OCI-M2 (cell line): ENCODE data around the gene IP6K3.

Source experiments
- DNase-seq: peaks from one replicate; lab custom pipeline; 2025; ENCODE audit not compliant: unreplicated experiment; lab: John Stamatoyannopoulos, UW

The IP6K3 gene

DNA sequence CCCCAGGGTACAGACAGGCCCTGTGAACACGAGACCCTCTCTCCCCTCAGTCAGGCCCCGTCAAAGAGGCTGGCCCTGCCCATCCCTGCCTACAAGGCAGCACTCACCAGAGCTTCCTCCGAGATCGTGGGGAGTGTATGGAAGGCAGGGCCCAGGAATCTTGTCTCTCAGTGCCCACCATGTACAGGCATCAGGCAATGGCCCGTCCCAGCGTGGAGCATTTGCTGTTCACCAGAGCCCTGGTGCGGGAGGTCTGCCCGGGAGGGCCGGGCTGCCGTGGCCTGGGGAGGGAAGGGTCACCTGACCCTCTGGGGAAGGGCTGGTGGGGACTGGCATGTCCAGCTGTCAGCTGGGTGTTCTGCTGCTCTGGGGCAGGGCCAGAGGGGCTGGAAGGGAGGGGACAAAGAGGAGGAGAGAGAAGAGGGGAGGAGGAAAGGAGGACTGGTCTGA, at the start of gene IP6K3:
Gene IP6K3, minus strand, starts transcription at position 255 of the 450 bp plus-strand sequence. CDS start 11,429 bp downstream, outside the sequence.
- DNase-seq = no peak

DNA sequence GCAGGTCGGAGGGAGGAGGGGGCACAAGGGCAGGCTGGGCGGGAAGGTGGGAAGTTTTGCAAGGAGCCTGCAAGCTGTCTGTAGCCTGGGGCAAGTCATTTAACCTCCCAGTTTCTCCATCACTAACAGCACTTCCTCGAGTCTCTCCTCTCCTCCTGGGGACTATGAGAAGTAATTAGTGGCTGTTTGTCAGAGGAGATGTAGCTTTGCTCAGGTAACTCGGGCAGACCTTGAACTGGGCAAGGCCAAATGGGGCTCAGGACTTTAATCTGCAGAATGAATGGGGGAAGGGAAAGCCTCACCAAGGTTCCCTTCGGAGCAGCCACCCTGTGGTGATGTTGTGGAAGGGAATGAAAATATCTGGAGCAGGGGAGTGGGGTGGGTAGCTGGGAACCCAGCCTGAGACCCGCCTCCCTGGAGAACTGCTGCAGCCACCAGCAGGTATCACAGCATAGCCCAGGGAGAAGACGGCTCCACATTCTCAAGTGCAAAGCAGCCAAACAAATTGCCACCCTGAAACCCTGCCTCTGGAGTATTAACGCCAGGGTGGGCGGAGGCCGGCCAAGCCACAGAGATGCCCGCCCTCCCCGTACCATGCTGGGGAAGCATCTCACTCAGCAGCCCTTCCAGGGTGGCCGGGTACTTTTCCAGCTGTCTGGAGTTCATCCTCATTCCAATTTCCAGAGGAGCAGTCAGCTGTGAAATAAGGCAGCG, 48.4 kb upstream of the IP6K3 start:
- DNase-seq = no peak

GRCh38 chr6:33792981-33793380, 46.3 kb upstream of the IP6K3 start:
- no peak for DNase-seq

- DNase-seq = no peak
Observed at GRCh38 chr6:33791620-33792019, 44.9 kb upstream of the IP6K3 start.

GRCh38 chr6:33790910-33791309, 44.2 kb upstream of the IP6K3 start:
- no peak for DNase-seq

- no peak for DNase-seq
Observed at GRCh38 chr6:33790379-33790778, 43.7 kb upstream of the IP6K3 start.

DNA sequence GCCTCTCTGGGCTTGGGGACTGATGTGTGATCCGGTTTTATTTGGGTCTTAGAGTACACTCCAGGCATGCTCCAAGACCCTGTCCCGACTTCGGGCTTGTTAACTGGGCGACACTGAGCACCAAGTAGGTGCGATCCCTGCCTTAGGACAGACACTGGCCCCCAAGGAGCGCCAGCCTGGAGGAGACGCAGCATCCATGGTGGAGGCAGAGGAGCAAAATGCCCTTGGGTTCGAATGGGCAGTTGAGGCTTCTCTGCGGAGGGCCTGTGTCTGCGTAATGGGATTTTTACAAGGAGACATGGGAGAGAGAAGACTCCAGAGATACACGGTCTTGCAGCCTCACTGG, 42.8 kb upstream of the IP6K3 start:
- DNase-seq = no peak

DNA sequence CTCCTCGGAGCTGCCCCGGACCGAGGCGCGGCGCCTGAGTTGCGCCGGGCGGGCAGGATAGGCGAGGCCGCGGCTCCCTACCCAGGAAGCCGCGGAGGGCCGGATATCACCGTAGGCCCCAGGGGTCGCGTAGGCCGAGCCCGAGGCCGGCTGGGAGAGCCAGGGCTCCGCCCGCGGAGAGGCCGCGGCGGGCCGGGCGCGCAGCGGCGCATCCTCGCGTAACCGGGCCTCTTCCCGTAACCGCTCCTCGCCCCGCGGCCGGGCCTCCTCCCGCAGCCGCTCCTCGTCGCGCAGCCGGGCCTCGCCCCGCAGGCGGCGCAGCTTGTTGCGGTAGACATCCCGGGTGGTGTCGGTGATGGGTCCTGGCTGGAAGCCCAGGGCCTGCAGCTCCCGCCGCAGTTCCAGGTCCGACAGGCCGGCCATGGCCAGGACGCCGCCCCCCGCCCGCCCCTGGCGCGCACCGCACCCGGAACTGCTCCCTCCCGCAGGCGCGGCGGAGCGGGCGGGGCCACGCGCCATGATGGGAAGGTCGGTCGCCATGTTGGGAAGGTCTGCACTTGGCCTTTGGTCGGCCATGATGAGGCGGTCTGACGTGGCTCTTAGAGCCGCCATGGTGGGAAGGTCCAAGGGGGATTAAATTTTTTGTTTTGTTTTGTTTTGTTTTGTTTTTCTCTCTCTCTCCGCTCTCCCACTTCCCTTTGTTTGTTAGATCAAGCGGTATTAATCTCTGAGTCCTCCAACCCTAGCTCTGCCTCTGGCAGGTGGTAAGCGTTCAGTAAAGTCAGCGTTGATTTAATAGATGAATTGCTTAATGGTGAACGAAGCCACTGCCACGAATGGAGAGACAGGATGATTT, 42.2 kb upstream of the IP6K3 start, which contains the start of gene LEMD2:
Gene LEMD2, minus strand, starts transcription at position 437 of the 856 bp plus-strand sequence. Its CDS starts 14 bp downstream, at position 423.
- peak; percentile 54 for DNase-seq

DNA sequence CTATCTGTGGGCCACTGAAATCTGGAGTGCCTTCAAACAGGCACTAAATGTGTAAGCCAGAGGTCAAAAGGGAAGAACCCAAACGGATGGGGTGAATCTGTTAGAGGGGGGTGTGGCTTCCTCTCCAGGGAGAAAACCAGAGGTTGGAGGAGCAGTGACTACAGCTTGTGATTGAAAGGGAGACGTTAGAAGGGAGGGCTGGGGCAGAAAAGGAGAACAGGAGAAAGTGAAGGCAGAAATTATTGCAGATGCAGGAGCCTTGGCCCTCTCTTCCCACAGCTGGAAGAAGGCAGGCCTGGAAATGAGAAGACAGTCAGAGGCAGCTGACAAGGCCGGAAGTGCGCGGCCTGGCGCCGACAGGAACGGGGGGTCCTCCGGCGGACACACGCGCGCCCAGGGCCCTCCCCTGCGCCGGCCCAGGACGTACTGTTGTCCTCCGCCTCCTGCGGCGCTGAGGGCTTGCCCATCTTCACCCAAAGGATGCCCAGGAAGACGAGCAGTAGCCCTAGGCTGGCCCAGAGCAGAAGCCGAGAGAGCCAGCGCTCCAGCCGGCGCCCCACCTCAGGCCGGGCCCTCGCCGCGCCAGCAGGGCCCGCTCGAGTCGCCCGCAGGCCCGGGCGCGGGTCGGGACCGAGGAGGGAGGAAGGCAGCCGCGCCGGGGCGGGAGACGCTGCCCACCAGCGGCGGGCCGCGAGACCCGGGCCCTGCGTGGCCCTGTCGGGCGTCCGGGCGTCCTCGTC, 41.4 kb upstream of the IP6K3 start:
- no peak for DNase-seq

GRCh38 chr6:33787346-33787953, 40.7 kb upstream of the IP6K3 start:
- no peak for DNase-seq

DNA sequence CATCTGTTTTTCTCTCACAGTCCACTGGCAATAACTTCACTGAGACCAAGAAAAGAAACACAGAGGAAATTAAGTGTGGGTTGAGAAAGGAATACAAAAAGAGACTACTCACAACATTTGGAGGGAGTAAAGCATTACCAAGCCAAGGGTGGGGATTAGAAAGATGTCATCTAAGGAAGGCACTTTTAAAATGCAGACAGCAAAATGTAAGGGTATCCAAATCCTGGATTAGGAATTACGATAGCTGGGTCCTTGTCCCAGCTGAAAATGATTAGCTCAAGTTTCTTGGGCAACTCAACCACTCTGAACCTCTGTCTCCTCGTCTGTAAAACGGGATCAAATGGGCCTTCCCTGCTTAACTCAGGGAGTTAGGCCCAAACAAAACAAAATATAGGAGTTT, 40.0 kb upstream of the IP6K3 start:
- no peak for DNase-seq

DNA sequence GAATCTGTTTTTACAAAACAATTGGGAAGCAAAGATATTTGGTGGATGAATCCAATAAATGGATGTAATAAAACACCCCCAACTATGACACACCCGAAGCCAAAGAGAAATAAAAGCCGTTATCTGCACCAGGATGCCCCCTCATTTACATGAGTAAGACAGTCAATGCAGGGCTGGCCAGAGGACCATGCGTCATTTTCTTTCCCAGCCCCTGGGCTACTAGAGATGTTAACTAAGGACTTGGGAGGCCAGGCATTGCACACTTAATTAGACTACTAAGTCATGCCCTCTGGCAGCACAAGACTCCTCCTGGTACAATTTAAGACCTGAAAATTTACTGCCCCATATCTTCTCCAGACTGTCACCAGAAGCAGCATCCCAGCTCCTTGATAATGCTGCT, 39.1 kb upstream of the IP6K3 start:
- DNase-seq = no peak

DNA sequence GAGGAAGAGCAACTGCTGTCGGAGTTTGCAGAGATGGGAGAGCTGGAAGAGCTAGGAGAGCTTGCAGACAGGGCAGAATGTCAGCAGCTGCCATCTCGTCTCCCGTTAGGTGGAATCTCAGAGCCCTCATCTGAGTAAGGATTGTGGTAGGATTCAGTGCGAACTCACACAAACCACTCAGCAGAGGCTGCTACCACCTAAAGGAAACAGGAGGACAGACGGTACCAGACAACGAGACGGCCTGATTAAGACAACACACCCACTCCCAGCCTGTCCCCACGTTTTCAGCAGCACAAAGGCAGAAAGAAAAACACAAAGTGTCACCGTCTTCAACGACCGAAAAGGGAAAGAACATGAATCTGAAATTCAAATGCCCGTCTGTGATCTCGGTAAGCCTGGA, 38.1 kb upstream of the IP6K3 start:
- DNase-seq = no peak

DNA sequence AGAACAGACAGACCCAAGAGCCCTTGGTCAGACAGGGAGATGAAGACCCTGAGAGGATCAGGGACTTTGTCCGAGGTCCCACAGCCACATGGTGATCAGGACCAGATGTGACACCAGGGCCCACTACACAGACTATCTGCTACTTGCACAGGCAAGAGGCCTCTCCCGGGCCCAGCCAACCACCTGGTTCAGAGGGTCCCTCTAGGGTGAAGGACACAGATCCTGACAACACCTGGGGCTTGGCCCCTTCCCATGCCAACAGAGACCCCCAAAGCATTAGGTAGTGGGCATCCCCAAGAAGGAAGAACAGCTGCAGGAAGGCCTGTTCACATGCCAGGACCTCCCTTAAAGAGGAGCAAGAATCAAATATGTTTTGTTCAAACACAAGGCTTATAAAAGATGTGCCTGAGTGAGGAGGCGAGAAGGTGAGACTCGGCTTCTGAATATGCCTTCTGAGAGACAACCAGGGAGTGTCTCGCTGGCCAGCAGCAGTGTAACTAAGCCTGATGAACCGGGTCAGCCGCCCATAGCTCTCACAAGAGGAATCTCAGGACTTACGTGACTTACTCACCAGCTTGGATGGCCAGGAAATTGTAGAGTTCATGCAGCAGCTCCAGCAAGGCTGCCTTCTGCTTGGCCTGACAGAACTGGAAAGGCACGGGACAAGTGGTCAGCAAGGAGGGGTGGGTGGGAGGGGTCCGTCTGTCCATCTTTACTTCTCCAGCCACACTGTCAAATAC, 37.2 kb upstream of the IP6K3 start:
- no peak for DNase-seq

DNA sequence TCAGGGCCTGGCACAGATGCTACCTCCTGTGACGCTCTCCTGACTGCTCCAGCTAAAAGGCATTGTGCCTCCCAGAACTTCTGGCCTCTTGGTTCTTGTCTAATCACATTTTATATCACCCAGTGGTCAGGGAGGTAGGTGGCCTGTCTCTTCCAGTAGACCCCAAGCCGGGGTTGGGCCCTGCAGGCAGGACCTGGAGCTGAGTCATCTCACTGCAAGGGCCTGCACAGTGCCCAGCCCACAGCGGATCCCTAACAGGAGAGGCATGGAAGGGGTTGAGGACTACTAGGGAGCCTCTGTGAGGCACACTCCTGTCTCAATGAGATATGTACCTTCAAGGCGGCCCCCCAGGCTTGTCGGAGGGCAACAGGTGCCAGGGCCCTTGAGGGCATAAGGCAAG, 35.9 kb upstream of the IP6K3 start:
- no peak for DNase-seq

GRCh38 chr6:33781131-33781975, 34.6 kb upstream of the IP6K3 start:
- no peak for DNase-seq

DNA sequence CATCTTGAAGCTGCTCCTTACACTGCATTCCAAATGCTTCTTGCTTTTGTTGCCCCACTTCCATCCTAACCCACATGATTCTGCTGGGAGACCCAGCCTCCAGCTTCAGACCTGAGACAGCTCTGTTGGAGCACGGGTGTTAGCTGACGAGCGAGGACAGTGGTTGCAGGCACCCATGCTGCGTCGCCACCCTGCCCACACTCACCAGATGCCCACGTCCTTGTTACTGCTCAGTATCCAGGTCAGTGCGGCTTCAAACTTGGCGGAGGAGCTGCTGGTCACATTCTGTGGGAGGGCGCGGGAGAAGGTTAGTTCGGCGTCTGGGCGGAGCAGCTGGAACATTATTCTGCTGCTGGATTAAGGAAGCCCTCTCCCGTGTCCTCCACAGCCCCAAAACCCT, 33.2 kb upstream of the IP6K3 start:
- DNase-seq = no peak

DNA sequence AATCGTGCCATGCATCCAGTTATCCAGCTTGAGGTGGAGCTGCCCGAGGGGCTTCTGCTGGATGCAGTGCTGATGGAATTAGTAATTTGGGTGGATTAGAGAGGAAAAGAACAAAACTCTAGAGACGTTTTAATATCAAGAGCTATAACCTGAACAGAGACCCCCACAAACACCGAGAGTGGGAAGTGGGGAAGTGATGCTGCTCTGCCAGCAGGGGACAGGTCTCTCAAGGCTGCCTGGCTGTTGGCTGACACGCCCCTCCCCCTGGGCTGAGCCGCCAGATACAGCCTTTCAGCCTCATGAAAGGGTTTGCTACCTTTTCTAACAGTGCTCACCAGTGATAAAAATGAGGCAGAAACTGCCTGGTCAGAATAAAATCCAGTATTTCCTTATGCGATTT, 32.6 kb upstream of the IP6K3 start:
- DNase-seq = no peak

DNA sequence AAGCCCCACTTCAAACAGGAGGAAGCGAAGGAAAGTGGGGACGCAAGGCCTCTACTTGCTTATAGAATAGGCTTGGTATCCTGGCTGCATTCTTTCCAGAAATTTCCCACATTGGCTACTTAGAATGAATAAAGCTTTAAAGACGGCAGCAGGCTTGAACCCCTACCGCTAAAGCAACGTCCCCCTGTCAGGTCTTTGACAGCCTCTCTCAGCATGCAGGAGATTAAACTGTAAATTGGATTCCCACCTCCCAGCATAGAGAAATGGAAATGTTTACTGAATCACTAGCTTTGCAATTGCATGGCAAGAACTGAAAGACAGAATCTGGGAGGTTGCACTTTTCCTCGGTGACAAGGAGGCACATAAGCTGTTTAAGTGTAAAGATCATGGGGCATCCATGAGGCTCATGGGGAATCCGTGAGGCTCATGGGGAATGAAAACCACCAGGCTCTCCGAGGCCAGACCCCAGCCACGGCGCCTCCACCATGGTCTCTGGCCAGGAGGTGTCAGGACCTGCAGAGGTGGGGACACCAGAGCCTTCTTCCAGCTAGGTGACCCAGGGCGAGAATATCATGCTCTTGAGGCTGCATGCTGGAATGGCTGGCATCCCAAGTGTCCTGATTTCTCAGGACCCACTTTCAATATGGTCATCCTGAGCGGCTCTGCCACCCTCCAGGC, 31.9 kb upstream of the IP6K3 start:
- no peak for DNase-seq
